ENCODE measurements around the gene UGT8.
"Not testable (repeated sequence)": the region's sequence is repeated elsewhere in the genome, so short reads cannot be mapped to it uniquely, and the experiment has no call there.

The UGT8 gene, protein sequence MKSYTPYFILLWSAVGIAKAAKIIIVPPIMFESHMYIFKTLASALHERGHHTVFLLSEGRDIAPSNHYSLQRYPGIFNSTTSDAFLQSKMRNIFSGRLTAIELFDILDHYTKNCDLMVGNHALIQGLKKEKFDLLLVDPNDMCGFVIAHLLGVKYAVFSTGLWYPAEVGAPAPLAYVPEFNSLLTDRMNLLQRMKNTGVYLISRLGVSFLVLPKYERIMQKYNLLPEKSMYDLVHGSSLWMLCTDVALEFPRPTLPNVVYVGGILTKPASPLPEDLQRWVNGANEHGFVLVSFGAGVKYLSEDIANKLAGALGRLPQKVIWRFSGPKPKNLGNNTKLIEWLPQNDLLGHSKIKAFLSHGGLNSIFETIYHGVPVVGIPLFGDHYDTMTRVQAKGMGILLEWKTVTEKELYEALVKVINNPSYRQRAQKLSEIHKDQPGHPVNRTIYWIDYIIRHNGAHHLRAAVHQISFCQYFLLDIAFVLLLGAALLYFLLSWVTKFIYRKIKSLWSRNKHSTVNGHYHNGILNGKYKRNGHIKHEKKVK

DNA sequence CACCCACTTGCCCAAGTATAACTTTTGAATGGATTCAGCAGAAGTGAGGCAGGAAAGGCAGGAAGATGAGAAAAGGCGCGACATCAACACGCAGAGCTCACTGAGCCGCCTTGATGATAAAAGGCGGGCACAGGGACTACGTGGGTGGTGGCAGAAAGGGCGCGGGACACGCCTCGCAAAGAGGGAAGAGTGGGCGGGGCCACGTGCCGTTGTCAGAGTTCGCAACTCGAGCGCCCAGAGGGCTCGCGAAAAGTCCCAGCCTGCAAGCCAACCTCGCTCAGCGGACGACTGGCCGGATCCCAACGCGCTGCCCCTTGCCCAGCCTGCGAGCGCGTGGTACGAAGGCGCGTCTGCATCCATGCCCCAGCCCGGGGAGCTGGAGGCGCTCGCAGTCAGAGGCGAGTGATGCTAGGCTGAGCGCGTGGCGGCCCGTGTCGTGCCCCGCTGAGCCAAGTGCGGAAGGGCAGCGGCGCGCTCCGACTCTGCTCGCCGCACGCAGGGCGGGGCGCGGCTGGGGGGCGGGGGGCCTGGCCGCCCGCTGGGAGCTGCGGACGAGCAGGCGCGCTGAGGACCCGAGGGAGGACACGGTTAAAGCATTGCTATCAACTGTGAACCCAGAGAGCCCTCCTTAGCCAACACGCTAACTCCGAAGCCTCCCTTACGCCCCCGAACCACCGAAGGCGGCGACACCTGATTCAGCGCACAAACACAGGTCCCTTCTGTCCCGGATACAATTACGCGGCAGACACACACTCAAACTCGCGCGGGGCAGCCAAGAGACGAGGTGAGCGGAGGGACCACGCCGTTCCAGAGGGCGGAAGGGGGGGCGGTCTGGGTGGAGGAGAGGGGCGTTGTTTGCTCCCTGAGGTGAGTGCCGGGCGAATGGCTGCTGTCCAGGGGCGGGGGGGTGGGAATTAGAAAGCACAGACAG is at the start of gene UGT8:
Gene UGT8, plus strand, starts transcription at position 617 of the 931 bp plus-strand sequence. CDS start 24,074 bp downstream, outside the sequence.
- DNase-seq: peak; percentile 26

DNA sequence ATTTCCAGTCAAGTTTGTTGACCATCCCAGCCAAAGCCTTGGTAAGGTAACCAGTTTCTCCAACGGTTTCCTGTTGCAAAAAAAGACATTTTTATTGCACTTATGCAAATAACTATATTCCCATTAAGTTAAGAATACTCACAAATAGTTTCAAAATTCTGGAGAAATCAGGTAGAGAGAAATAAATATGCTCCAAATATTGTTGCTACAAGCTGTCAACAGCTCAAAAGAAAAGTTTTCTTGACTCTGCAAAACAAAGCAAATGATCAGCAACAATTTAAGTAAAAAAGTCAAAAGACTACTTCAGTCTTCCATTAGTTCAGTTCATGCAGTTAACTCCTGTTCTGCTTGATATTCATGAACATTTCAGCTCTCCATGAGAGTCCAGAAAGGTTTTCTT is 49.0 kb upstream of the UGT8 start:
- DNase-seq: no peak

DNA sequence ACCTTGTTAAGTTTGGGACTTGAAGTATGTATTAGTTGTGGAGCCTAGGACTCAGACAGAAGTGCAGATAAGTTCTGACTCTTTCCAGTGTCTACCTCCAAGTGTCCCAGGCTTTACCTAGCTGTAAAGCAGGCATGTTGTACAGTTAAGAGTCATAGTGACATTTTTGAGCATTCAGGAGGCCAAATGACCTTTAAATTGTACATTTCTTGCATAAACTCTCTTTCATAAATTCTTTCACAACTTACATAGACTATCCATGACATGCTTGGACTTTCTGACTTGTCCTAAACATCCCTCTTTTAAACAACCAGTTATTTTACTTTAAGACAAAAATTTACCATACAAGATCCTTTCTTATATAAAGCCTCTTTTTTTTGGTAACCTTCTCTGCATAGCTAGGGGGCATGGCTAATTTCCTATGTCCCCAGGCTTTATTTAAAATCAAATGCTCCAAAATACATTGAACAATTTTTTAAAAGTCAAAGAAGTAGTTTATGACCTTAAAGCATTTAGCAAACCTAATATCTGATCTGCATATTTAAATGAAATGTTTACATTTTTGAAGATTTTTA is 40.1 kb upstream of the UGT8 start:
- no peak for DNase-seq

DNA sequence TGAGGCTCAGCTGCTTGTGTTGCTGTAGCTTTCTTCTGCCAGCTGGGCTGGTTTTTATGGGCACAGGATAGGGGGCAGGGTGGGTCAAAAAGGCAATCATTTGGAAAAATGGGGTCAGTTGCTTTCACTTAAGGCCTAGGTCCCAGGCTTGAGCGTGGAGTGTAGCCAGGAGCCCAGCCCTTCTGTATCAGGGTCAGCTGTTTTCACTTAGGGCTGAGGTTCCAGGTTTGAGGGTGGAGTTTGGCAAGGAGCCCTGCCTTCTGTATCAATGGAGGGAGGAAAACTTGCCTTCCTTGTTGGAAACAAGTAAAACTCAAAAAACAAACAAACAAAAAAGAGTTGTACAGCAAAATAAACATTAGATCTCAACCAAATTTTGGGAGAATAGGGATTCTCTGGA is 37.0 kb upstream of the UGT8 start:
- no peak for DNase-seq

DNA sequence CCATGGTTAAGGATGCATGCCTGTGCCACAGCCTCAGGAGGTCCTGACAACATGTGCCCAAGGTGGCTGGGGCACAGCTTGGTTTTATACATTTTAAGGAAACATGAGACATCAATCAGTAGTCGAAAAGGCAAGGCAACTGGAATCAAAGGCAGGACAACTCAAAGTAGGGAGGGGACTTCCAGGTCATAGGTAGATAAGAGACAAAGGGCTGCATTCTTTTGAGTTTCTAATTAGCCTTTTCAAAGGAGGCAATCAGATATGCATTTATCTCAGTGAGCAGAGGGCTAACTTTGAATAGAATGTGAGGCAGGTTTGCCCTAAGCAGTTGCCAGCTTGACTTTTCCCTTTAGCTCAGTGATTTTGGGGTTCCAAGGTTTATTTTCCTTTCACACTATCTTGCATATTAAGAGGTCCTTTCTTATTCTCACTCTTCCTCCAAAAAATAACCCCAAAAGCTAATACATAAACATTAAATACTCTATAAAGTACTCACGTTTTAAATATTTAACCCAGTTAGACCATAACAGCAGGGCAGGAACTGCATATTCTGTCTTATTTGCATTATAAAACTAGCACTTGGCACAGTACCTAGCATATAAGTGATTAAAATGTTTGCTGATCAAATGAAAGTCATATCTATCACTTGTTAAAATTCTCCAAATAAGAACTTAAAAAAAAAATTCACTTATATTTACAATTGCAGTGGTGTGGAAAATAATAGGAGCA is 36.3 kb upstream of the UGT8 start:
- DNase-seq: no peak

DNA sequence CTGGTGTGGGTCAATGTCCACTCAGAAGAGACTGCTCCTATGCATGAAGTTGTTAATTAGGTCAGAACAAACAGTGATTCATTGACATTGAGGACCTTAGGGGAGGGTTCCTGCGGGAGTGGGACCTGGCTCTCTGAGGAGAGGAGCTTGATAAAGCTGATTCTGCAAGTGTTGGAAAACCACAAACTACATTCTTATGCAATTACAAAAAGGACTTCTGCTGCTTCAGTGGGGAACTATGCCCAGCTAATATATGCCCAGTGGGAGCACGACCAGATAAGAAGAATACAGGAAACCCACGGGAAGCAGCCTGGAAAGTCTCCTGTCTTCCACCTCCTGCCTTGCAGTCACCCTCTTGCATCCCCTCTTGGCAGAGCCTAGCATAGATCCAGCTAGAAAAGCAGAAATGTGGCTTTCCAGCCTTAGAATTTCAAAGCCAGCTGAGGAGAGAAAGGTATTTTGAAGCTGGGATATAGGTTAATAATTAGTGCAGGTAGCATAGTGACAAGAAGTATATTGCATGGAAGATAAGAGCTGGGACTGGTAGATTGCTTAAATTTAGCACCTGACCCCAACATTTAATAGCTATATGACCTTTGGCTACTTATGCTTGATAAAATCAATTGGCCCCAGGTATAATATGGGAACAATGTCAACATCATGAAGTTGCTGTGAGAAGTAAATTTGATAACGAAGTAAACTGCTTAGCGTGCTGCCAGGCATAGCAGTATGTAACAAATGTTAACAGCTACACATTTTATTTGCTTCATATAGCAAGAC is 34.9 kb upstream of the UGT8 start:
- no peak for DNase-seq

DNA sequence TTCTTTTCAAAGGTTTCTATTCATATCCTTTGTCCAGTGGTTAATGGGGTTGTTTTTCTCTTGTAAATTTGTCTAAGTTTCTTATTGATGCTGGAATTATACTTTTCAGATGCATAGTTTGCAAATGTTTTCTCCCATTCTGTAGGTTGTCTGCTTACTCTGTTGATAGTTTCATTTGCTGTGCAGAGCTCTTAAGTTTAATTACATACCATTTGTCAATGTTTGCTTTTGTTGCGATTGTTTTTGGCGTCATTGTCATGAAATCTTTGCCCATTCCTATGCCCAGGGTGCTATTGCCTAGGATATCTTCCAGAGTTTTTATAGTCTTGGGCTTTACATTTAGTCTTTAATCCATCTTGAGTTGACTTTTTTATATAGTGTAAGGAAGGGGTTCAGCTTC is 21.2 kb upstream of the UGT8 start:
- DNase-seq: no peak

DNA sequence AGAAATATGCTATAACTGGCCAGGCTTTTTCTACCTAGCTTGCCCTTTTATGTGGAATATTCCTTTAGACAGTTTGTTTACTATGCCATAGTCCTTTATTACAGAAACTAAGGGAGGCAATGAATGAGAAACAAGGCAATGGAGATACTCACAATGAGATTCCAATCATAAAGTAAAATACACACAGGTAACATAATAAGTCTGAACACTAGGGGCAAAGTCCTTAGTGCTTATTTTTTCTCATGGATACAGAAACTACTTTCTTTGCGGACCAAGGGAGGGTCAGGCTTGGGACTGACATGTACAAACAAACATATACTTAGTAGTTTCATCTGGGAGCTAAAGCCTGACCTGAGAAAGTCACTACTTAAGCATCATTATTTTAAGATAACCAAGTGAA is 16.0 kb upstream of the UGT8 start:
- no peak for DNase-seq

DNA sequence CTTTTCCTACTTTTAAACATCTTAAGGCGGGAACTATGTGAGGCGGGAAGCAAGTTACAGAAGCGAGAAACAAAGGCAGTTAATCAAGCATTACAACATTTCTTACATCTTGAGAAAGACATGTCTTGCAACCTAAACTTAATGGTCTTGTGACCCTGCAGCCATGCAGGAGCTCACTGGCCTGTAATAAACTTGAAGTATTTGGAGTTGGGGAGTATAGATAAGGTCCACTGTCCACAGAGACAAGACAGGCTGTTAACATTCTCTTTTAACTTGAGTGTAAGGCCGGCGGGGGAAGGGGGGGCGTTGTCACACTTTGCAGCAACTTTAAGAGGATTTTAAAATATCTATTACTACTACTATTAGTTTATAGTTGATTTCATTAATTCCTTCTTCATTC is 10.3 kb upstream of the UGT8 start:
- no peak for DNase-seq

DNA sequence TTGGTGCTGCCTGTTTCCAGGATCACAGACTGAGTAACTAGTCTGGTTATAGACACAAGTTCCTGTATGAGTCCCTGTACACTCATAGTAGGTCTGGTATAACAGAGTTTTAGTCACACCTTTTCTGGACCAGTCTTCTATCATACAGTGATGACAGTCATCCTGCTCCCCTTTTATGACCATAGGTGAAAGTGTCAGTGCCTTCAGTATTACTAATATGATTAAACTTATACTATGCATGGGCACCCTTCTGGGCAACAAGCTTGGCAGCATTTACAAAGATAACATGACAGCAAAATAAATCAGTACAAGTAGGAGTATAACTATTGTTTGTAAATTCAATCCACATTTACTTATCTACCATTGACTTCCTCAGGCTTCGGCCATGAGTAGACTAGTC is 8.2 kb upstream of the UGT8 start:
- not testable (repeated sequence) for DNase-seq

DNA sequence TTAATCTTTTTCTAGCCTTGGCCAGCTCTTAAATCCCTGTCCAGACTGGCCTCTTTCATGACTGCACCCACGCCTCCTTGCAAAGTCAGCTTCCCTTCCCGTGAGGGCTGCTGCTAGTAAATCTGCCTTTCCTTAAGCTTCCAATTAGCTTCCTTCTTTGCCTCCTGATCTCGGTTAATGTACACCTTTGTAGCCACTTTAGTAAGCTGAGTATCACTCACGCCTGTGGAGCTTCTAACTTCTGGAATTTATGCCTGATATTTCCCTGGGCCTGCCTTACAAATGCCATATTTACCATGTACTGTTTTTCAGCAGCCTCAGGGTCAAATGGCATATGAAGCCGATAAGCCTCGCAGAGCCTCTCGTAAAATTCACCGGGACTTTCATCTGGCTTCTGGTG is 5.1 kb upstream of the UGT8 start:
- no peak for DNase-seq

DNA sequence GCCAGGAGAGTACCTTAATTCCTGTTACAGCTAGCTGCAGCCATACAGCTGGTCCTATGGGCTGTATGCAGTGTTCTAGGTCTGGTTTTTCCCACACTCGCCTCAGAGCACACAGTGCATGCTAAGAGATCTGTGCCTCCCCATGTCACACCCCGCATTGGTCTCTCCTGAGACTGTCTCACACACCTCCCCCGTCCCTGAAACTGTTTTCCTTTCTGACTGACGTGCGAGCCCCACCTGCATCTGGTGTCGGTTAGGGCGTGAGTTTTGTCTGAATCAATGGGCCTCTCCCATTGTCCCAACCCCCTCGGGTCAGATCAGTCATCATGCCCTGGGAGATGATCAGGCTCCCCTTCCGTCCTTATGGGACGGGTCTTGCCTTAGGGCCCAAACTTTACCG is 3.4 kb upstream of the UGT8 start:
- no peak for DNase-seq

DNA sequence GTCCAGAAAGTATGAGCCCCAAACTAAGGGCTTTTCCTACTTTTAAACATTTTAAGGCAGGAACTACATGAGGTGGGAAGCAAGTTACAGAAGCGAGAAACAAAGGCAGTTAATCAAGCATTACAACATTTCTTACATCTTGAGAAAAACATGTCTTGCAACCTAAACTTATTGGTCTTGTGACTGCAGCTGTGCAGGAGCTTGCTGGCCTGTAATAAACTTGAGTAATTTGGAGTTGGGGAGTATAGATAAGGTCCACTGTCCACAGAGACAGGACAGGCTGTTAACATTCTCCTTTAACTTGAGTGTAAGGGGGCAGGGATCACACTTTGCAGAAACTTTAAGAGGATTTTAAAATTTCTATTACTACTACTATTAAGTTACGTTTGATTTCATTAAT is 2.7 kb upstream of the UGT8 start:
- DNase-seq: no peak

DNA sequence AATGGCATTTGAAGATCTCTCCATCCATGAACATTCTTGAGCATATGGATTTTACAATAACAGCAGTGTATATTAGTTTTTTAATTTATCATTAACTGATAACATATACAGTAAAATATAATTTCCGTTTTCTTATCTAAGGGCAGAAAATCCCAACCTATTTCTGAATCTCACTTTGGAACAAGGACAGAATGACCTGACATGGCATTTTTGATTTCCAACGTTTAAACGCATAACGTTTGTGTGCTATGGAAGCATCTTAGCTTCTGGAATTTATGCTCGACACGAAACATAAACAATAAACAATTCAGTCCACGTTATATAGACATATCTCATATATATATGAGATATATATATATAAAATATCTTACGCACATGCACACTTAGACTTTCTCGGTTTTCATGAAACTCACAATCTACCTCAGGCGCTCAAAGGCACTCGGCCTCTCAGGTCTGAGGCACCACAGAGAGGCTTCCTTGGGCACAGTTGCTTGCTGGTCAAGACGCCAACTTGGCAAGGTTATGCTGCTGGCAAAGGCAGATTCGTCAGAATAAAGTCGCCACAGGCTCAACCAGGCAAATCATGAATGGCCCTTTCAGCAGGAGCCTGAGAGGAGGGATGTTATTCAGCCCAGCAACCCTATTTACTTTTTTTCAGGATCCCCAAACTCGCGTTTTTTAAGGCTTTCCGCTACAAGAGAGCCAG is 1.0 kb upstream of the UGT8 start:
- peak; percentile 17 for DNase-seq

DNA sequence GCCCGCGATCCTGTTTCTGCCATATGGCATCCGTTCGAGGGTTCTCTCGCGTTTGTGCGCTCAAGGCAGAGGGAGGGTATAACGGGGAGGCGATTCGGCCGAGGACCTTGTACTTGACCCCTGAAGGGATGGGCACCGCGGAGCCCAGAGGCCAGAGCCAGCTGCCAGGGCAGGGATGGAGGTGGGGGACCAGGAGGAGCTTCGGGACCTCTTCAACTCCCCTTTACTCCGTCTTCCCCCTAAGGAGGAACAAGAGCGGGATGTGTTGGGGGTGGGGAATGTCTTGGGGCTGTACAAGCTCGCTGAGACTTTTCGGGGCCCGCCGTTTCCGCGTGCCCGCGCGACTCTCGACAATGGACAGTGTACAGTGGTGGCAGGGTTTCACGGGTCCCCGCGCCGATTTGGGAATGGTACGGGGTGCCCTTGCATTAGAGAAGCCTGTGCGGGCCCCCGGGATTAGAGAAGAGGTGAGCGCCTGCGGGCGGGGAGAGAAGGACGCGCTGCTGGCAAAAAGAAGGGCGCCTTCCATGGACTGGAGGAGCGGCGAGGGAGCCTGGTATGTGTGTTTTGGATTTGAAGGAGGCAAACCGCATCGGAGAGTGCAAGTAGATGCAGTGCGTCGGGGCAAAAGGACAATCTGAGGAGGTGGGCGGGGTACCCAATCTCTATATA is 760 bp downstream of the UGT8 start:
- DNase-seq: no peak

DNA sequence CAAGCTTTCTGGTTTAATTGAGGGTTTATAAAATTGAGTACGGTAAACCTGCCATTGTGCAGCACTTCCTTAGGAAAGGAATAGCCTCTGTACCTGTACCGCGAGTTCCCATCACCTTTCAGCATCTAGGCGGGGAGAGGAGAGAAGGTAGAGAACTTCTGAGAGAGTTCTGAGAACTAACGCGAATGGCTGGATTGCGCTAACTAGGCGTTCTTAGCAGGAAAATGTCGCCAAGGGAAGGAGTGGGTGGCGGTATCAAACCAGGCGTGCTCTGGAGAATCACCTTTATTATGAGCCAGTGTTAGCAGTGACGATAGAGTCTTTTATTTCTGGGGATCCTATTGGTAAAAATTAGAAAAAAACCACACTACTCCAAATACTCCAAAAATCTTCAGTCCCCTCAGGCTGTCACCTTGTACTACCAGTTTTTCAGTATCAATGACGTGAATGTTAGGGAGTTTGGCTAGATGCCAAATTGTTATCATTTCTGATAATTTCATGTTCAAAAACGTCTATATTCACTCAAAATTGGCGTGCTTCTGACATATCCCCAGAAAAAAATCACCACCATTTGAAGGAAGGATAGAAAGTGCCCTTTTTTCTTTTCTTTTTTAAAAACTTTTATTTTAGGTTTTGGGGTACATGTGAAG is 1.4 kb downstream of the UGT8 start:
- no peak for DNase-seq

DNA sequence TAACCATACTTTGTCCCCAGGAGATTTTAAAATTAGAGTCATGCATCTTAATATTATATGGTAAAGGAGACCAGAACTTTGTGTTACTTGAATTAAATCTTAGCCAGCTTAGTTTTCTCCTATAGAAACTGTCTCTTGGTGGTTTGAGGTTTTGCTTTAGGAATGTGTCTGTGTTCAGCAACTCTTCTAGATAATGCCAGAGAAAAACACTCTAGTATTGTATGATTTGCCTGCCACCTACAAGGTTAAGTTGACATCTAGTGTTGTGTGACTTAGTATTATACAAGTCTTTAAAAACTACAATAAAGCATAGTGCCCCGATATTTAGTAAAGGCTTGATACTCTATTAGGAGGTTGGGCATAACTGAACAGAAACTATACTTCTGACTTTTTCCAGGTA is 2.1 kb downstream of the UGT8 start:
- DNase-seq: no peak

DNA sequence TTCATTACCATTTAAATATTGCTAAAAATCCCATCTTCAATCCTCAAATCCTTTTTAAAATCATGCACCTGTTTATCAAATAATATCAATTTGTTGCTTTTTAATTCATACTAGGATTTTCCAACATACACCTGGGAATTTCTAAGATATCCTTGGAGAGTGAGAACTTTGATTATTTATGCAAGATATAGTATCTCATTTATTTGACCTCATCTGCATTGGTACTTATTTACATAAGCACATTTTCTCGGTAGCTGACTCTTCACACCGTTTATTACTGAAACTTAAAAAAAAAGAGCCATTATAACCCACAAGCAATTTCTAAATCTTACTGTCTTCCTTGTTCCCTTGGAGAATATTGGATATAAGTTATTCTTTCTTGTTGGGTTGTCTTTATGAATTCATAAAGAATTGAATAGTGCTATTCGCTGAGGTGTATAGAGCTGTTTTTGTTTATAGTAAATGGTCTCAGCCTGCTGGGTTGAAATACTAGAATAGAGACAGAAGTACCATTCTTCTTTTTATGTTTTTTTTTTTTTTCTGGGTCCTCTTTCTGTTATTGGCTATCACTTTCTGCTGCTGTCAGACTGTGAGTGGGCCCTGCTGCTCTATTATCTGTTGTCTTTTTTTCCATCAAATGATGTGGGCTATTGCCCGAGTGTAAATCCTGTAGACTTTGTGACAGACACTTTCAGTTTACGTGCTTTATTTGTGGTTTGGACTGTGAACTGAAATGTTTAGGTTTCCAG is 2.9 kb downstream of the UGT8 start:
- no peak for DNase-seq

DNA sequence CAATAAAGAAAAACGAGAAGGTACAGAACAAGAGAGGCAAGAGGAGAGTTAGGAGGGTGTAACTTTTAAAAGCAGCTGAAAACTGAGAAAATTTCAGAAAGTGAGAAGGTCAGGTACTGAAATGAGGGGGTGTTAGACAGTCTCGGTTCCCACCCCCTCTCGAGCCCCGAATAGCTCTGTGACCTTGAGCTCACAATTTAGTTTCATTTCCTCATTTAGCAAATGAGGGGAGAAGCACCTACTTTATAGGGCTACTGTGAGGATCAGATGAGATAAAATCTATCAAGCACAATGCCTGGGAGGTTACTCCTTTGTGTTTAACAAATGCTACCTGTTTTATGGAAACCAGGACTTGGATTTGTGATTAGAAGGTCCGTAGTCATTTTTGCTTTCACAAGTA is 4.9 kb downstream of the UGT8 start:
- DNase-seq: no peak

Data from SHP77 treated with DMSO at 0.1 percent for 48 hours (cell line).